Glutamatergic neuron (in vitro differentiated cells): Measurements from ENCODE around the gene NR6A1. TPM values are rescaled to one million over a fixed set of nuclear protein-coding genes. Genes with fewer than 3 reads are reported as not detected.

Experiments used
- DNase-seq: peaks from one replicate; pipeline ENCODE4 v3.0.0; 2022
- H3K27ac Mint-ChIP-seq: one replicate; pipeline ENCODE4 v1.8.0; 2020; ENCODE audit warnings: mild to moderate bottlenecking, mixed read lengths, inconsistent platforms; ENCODE audit not compliant: unreplicated experiment
- H3K27me3 Mint-ChIP-seq: one replicate; pipeline ENCODE4 v1.8.0; 2020; ENCODE audit warnings: mild to moderate bottlenecking, moderate library complexity, mixed read lengths, inconsistent platforms; ENCODE audit not compliant: unreplicated experiment
- H3K36me3 Mint-ChIP-seq: one replicate; pipeline ENCODE4 v1.8.0; 2020; ENCODE audit warnings: mild to moderate bottlenecking, mixed read lengths, inconsistent platforms; ENCODE audit not compliant: unreplicated experiment
- H3K4me1 Mint-ChIP-seq: one replicate; pipeline ENCODE4 v1.8.0; 2020; ENCODE audit warnings: mild to moderate bottlenecking, low read depth, mixed read lengths, inconsistent platforms; ENCODE audit not compliant: unreplicated experiment
- H3K4me3 Mint-ChIP-seq: one replicate; pipeline ENCODE4 v1.8.0; 2020; ENCODE audit warnings: mild to moderate bottlenecking, mixed read lengths, inconsistent platforms; ENCODE audit not compliant: unreplicated experiment
- H3K9me3 Mint-ChIP-seq: one replicate; pipeline ENCODE4 v1.8.0; 2020; ENCODE audit warnings: mild to moderate bottlenecking, moderate library complexity, mixed read lengths, inconsistent platforms; ENCODE audit not compliant: unreplicated experiment
- total RNA-seq: library from RNA; stranded (reverse); fragmentation: NEBNext Ultra II Directional; extraction: Animal tissue kit (Norgen Biotek cat#: 25700); gene quantifications from one replicate; pipeline ENCODE4 v1.2.1, GENCODE V29; 2021; ENCODE audit not compliant: unreplicated experiment
- TF ChIP-seq, protein P1 (sequence below): fragments of 200-600 bp; sonication (generic); IDR thresholded peaks from one replicate; pipeline ENCODE4 v1.5.0; 2021; ENCODE audit not compliant: partially characterized antibody, unreplicated experiment

The NR6A1 gene
- total RNA-seq, 1 donor from 2014 or later, result 51.0 TPM

- no peak overlapping the region for H3K4me3 Mint-ChIP-seq
- TF ChIP-seq, protein P1, sequence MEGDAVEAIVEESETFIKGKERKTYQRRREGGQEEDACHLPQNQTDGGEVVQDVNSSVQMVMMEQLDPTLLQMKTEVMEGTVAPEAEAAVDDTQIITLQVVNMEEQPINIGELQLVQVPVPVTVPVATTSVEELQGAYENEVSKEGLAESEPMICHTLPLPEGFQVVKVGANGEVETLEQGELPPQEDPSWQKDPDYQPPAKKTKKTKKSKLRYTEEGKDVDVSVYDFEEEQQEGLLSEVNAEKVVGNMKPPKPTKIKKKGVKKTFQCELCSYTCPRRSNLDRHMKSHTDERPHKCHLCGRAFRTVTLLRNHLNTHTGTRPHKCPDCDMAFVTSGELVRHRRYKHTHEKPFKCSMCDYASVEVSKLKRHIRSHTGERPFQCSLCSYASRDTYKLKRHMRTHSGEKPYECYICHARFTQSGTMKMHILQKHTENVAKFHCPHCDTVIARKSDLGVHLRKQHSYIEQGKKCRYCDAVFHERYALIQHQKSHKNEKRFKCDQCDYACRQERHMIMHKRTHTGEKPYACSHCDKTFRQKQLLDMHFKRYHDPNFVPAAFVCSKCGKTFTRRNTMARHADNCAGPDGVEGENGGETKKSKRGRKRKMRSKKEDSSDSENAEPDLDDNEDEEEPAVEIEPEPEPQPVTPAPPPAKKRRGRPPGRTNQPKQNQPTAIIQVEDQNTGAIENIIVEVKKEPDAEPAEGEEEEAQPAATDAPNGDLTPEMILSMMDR, result no peak
- H3K4me1 Mint-ChIP-seq, result no peaks in the 10 kb centered on the region
- peaks cover 2% of the 10 kb centered on the region for H3K9me3 Mint-ChIP-seq
- no peaks in the 10 kb centered on the region for H3K36me3 Mint-ChIP-seq
- peaks cover 7% of the 10 kb centered on the region for H3K27me3 Mint-ChIP-seq
- H3K27ac Mint-ChIP-seq, result no peak overlapping the region
- no peak for DNase-seq
These were observed 300.4 kb downstream of the NR6A1 start for GRCh38 chr9:124470726-124471125.

DNA sequence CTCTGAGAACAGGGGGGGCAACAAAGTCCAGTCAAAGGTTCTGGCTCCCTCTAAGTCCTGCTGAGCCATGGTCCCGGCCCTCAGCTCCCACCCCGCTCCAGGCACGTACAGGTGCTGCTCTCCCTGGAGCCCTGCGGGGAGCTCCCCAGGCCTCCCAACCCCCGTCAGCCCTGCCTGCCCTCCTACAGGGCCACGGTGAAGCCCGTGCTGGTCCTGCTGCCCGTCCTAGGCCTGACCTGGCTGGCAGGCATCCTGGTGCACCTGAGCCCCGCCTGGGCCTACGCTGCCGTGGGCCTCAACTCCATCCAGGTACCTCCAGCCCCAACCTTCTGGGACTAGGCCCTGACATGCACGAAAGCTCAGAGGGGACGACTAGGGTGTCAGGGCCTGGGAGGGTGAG, 300.8 kb downstream of the NR6A1 start:
- Mint-ChIP-seq H3K27ac (no peak overlapping the region), H3K36me3 (no peaks in the 10 kb centered on the region), H3K9me3 (peaks cover 2% of the 10 kb centered on the region)

DNA sequence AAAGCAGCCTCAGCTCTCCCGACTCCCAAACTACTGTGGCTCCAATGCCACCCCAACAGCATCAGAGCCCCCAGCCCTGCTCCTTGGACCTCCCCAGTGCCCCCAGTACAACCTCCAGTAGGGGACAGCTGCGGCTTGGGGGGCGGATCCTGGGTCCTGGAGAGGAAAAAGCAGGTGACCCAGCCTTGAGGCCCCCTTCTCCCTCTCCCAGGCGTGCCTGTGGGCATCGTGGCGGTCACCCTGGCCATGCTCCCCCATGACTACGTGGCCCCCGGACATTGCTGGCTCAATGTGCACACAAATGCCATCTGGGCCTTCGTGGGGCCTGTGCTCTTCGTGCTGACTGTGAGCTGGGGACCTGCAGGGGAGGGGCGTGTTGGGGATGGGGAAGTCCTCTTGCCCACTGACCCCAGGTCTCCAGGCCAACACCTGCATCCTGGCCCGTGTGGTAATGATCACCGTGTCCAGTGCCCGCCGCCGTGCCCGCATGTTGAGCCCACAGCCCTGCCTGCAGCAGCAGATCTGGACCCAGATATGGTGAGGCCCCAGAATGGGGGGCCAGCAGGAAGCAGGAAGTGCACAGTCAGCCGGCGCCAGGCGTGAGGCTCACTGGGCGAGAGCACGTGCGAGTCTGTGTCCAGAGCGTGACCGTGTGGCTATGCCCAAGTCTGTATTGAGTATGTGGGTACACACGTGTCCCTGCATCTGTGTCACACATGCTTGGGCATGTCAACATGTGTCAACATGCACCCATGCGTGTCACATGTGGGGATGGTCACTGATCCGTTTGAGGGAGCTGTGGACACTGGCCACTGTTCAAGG, 301.9 kb downstream of the NR6A1 start:
- peaks cover 8% of the 10 kb centered on the region for H3K27me3 Mint-ChIP-seq
- peaks cover 2% of the 10 kb centered on the region for H3K9me3 Mint-ChIP-seq
- no peak overlapping the region for H3K27ac Mint-ChIP-seq
- DNase-seq, result no peak
- H3K36me3 Mint-ChIP-seq, result no peaks in the 10 kb centered on the region
- TF ChIP-seq, protein P1, result no peak
- no peaks in the 10 kb centered on the region for H3K4me1 Mint-ChIP-seq
- no peak overlapping the region for H3K4me3 Mint-ChIP-seq

More for the DNA sequence above, 300.8 kb downstream of the NR6A1 start:
- DNase-seq, result no peak
- TF ChIP-seq, protein P1, result no peak
- no peak overlapping the region for H3K4me3 Mint-ChIP-seq
- H3K4me1 Mint-ChIP-seq, result no peaks in the 10 kb centered on the region
- peaks cover 8% of the 10 kb centered on the region for H3K27me3 Mint-ChIP-seq

DNA sequence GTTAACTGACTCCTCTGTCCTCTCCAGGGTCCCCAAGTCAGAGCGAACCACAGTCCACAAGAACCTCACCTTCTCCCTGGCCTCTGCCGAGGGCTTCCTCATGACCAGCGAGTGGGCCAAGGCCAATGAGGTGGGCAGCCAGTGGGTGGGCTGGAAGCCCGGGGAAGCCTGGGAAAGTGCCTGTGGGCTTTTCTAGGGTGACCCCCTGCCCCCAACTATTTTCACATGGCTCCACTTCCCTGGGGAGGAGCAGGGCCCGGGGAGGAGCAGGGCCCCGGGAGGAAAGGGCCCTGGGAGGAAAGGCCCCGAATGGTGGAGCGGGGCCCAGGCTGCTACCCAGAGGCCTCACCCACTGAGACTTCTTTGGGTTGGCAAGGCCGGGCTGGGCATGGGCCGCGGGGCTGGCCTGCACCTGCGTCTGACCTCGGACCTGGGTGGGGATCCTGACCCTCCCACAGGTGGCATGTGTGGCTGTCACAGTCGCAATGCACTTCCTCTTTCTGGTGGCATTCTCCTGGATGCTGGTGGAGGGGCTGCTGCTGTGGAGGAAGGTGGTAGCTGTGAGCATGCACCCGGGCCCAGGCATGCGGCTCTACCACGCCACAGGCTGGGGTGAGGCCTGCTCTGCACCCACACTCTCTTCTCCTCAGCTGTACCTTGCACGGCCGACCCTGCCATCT, 302.9 kb downstream of the NR6A1 start:
- Mint-ChIP-seq H3K4me3 (no peak overlapping the region), H3K4me1 (no peaks in the 10 kb centered on the region), H3K9me3 (peaks cover 2% of the 10 kb centered on the region), H3K27ac (no peak overlapping the region), H3K27me3 (peaks cover 7% of the 10 kb centered on the region), H3K36me3 (no peaks in the 10 kb centered on the region)
- TF ChIP-seq, protein P1, result no peak
- DNase-seq, result no peak
